Measurements from ENCODE around the gene SPEM2. TPM values are rescaled to one million over a fixed set of nuclear protein-coding genes. Genes with fewer than 3 reads are reported as not detected.

Gene SPEM2
- total and polyA plus RNA-seq, 2 of the 8 experiments (the other 6 are each of a cell fraction or from before 2014, with no cell fraction given), result 0.03 TPM; not detected in 1

DNA sequence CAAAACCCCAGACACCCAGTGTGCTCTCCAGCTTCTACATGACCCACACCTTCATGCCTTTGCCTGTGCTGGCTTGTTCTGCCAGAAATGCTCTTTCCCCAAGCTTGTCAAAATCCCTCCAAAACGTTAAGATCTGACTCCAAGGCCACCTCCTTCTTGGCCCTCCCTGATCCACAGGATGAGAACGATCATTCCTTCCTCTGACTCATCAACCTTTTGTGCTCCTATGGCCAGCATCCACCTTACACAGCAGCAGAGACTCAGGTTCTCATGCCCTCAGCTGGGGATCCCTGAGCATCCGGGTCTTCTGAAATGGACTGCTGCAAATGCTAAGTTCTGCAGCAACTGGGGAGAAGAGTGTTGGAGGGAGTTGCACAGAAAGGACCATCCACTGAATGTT lies 51.1 kb downstream of the SPEM2 start (continued):
- no peak for TF ChIP-seq GABPA (IDR thresholded peaks at IDR 0.05; ENCODE audit: borderline replicate concordance, insufficient read depth, low read length)
- no peak for TF ChIP-seq GTF2F1 (IDR thresholded peaks at IDR 0.05; ENCODE audit: borderline replicate concordance, low read depth, low read length)
- no peak for TF ChIP-seq ZNF274 (IDR thresholded peaks at IDR 0.05; ENCODE audit: borderline replicate concordance, extremely low read depth, low read length)
- TF ChIP-seq BRCA1 (IDR thresholded peaks at IDR 0.05; ENCODE audit: low read depth, low read length), result no peak

Data from H1 (cell line).